ENCODE measurements around the gene FKBP5. TPM values are rescaled to one million over a fixed set of nuclear protein-coding genes. Genes with fewer than 3 reads are reported as not detected.

The FKBP5 gene
- total RNA-seq, 1 donor from 2014 or later = 112 TPM

DNA sequence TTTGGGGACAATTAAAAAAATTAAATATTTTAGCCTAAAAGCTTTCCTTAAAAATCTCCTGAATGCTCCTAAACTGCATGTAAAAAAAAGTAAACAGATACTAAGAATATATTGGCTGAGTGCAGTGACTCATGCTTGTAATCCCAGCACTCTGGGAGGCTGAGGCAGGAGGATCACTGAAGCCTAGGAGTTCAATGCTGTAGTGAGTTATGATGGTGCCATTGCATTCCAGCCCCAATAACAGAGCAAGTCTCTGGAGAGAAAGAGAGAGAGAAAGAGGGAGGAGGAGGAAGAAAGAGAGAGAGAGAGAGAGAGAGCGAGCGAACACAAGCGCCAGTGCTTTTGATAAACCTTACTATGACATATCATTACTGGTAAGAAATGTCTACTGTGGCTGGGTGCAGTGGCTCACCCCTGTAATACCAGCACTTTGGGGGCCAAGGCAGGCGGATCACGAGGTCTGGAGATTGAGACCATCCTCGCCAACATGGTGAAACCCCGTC, 58.8 kb downstream of the FKBP5 start:
- no peak for DNase-seq (ENCODE audit: low spot score in 2 of 2)
- H3K27me3 ChIP-seq = no peaks in the 10 kb centered on the region
- H3K36me3 ChIP-seq = peaks cover 54 to 83% of the 10 kb centered on the region in 2 donors
- TF ChIP-seq, protein P1, sequence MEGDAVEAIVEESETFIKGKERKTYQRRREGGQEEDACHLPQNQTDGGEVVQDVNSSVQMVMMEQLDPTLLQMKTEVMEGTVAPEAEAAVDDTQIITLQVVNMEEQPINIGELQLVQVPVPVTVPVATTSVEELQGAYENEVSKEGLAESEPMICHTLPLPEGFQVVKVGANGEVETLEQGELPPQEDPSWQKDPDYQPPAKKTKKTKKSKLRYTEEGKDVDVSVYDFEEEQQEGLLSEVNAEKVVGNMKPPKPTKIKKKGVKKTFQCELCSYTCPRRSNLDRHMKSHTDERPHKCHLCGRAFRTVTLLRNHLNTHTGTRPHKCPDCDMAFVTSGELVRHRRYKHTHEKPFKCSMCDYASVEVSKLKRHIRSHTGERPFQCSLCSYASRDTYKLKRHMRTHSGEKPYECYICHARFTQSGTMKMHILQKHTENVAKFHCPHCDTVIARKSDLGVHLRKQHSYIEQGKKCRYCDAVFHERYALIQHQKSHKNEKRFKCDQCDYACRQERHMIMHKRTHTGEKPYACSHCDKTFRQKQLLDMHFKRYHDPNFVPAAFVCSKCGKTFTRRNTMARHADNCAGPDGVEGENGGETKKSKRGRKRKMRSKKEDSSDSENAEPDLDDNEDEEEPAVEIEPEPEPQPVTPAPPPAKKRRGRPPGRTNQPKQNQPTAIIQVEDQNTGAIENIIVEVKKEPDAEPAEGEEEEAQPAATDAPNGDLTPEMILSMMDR (IDR thresholded peaks at IDR 0.05) = no peak
- no peaks in the 10 kb centered on the region for H3K4me1 ChIP-seq
- intact Hi-C loops (cut with DNase I) = no loop called here
- no peak overlapping the region for H3K4me3 ChIP-seq
- H3K9me3 ChIP-seq = no peaks in the 10 kb centered on the region
- no peak overlapping the region for H3K27ac ChIP-seq

DNA sequence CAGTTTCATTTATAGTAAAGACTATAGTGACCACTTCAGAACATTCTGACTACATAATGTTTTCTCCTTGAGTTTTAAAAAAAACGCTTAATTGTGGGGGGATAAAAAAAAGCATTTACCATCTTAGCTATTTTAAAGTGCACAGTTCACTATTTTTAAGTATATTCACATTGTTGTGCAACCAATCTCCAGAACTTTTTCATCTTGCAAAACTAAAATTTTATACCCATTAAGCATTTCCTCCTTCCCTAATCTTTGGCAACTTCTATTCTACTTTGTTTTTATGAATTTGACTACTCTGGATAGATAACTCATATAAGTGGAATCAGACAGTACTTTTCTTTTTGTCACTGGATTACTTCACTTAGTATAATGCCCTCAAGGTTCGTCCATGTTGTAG, 62.3 kb downstream of the FKBP5 start:
- DNase-seq (ENCODE audit: low spot score in 2 of 2) = no peak
- H3K4me1 ChIP-seq = no peaks in the 10 kb centered on the region
- no peak overlapping the region for H3K27ac ChIP-seq
- peaks cover 64 to 91% of the 10 kb centered on the region in 2 donors for H3K36me3 ChIP-seq
- no peaks in the 10 kb centered on the region for H3K27me3 ChIP-seq
- no peak overlapping the region for H3K4me3 ChIP-seq
- TF ChIP-seq, protein P1 (IDR thresholded peaks at IDR 0.05) = no peak
- intact Hi-C loops (cut with DNase I) = no loop called here
- H3K9me3 ChIP-seq = no peaks in the 10 kb centered on the region

DNA sequence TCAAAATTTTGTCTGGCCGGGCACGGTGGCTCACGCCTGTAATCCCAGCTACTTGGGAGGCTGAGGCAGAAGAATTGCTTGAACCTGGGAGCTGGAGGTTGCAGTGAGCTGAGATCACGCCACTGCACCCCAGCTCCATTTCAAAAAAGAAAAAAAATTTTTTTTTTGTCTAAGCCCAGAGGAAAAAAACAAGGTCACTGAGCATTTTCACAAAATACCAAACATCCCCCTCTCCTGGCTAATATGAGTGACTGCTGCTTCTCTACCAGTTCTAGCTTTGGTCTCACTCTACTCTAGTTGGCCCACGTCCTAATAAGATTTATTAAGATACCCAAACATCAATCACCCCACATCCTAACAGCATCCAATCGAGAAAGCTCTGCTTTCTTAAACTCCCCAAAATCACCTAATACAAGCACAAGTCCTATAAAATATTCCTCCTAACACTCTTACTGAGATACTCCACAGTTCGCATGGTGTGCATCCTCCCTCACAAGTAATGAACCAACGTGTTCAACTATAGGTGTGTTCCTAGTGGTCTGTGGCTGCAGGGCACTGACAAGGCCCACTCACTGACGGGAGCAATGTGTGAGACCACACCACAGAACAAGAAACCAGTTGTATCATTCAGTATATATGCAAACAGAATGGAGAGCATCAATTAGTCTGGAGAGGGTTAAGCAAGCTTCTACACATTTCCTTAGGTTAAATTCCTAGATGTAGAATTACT, 64.2 kb downstream of the FKBP5 start:
- Histone ChIP-seq H3K4me1 (no peaks in the 10 kb centered on the region), H3K9me3 (no peaks in the 10 kb centered on the region), H3K27me3 (no peaks in the 10 kb centered on the region), H3K4me3 (no peak overlapping the region), H3K27ac (peak overlapping the region in 1 of 2 donors; percentile 28), H3K36me3 (peaks cover 63 to 92% of the 10 kb centered on the region in 2 donors)
- DNase-seq (ENCODE audit: low spot score in 2 of 2) = no peak
- TF ChIP-seq, protein P1 (IDR thresholded peaks at IDR 0.05) = peak in 1 of 3 experiments; percentile 36
- intact Hi-C loops (cut with DNase I) = loop anchor here (5.0 kb wide), 1 partner anchor 42 kb away; no protein-coding TSS in a partner anchor

DNA sequence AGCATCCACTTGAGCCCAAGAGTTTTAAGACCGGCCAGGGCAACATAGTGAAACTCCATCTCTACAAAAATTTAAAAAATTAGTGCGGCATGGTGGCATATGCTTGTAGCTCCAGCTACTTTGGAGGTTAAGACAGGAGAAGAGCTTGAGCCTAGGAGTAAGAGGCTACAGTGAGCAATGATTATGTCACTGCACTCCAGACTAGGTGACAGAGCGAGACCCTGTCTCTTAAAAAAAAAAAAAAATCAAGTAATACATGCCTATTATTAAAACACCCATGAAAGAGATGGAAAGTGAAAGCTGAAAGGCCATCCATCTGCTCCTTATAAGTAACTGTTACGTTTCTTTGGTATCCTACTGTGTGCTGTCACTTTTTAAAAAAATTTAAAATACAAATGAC, 66.4 kb downstream of the FKBP5 start:
- no peak overlapping the region for H3K4me3 ChIP-seq
- peaks cover 71 to 93% of the 10 kb centered on the region in 2 donors for H3K36me3 ChIP-seq
- DNase-seq (ENCODE audit: low spot score in 2 of 2) = no peak
- no peak overlapping the region for H3K27ac ChIP-seq
- intact Hi-C loops (cut with DNase I) = loop anchor here (5.0 kb wide), 1 partner anchor 40 kb away; no protein-coding TSS in a partner anchor
- no peaks in the 10 kb centered on the region for H3K4me1 ChIP-seq
- TF ChIP-seq, protein P1 (IDR thresholded peaks at IDR 0.05) = no peak
- no peaks in the 10 kb centered on the region for H3K27me3 ChIP-seq
- H3K9me3 ChIP-seq = no peaks in the 10 kb centered on the region

DNA sequence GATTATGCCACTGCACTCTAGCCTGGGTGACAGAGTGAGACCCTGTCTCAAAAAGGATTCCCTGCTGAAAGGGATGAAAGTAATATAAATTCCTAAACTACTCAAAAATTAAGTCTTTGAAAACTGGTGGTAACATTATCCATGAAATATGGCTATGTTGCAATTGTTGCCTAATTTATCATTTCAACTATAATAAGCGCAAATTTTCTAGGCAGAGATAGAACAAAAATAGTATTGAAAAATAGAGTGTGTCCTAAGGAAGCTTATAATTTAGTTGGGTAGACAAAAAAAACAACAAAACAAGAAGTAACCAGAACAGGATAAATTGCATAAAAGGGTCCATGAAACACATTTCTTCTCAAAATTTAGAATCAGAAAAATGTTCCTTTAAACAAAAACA, 68.0 kb downstream of the FKBP5 start:
- Histone ChIP-seq H3K27ac (no peak overlapping the region), H3K27me3 (no peaks in the 10 kb centered on the region), H3K4me3 (no peak overlapping the region), H3K36me3 (peaks cover 80 to 88% of the 10 kb centered on the region in 2 donors), H3K9me3 (no peaks in the 10 kb centered on the region), H3K4me1 (no peaks in the 10 kb centered on the region)
- DNase-seq (ENCODE audit: low spot score in 2 of 2) = no peak
- TF ChIP-seq, protein P1 (IDR thresholded peaks at IDR 0.05) = no peak
- intact Hi-C loops (cut with DNase I) = loop anchor here (5.0 kb wide), 1 partner anchor 38 kb away; no protein-coding TSS in a partner anchor
